H1 (cell line): Measurements from ENCODE around the gene RMC1. TPM values are rescaled to one million over a fixed set of nuclear protein-coding genes. Genes with fewer than 3 reads are reported as not detected.

ENCODE experiments used
- CTCF ChIA-PET: fragments of 300-600 bp; sonication (Branson Sonifier 250); formaldehyde crosslinking; loops from one replicate; lab custom pipeline; 2021; ENCODE audit not compliant: partially characterized antibody; lab: Charles Lee
- POLR2A ChIA-PET: fragments of 300-600 bp; sonication (Branson Sonifier 250); formaldehyde crosslinking; loops from one replicate; lab custom pipeline; 2021; ENCODE audit warnings: inconsistent platforms; ENCODE audit not compliant: partially characterized antibody; lab: Charles Lee
- DNase-seq, 2 experiments: peaks; one replicate each; pipeline versions ENCODE4 v3.0.0 to v3.0.0-alpha.2; 2010 to 2022; ENCODE audit warnings: low spot score in 2 of 2, low read depth in 1 of 2, mixed read lengths in 1 of 2
- FAIRE-seq: peaks from 2 replicates; lab custom pipeline; 2011; peaks lifted over from hg19 to GRCh38; lab: Jason Lieb, UNC
- H2AFZ ChIP-seq: 2 replicates; pipeline ENCODE4 v1.8.1; 2012; ENCODE audit warnings: low read length, inconsistent platforms
- H2AK5ac ChIP-seq: 2 replicates; pipeline ENCODE4 v1.6.1; 2013; ENCODE audit warnings: low read depth, low read length
- H2BK120ac ChIP-seq: replicated peaks from 2 replicates; pipeline ENCODE3; 2013; ENCODE audit warnings: low read depth, low read length, inconsistent platforms
- H2BK12ac ChIP-seq: 2 replicates; pipeline ENCODE4 v1.6.1; 2013; ENCODE audit warnings: low read depth, low read length
- H2BK15ac ChIP-seq: 2 replicates; pipeline ENCODE4 v1.6.1; 2013; ENCODE audit warnings: low read length
- H2BK20ac ChIP-seq: 2 replicates; pipeline ENCODE4 v1.6.1; 2013; ENCODE audit warnings: low read length
- H2BK5ac ChIP-seq: 2 replicates; pipeline ENCODE4 v1.6.1; 2013; ENCODE audit warnings: low read depth, low read length
- H3K14ac ChIP-seq: 2 replicates; pipeline ENCODE4 v1.6.1; 2013; ENCODE audit warnings: inconsistent platforms; ENCODE audit not compliant: insufficient read length
- H3K18ac ChIP-seq: 2 replicates; pipeline ENCODE4 v1.6.1; 2013; ENCODE audit warnings: low read length; ENCODE audit errors: extremely low read depth
- H3K23ac ChIP-seq: 2 replicates; pipeline ENCODE4 v1.6.1; 2013; ENCODE audit warnings: inconsistent platforms; ENCODE audit not compliant: insufficient read length
- H3K23me2 ChIP-seq: 2 replicates; pipeline ENCODE4 v1.6.1; 2013; ENCODE audit warnings: low read depth, low read length
- H3K27ac ChIP-seq: 2 replicates; pipeline ENCODE4 v1.6.1; 2011; ENCODE audit warnings: low read depth, low read length, inconsistent platforms
- H3K27me3 ChIP-seq, 4 experiments: replicated peaks in 1 of 4; 1 replicate in 1 of 4; 2 replicates in 3 of 4; pipeline versions ENCODE4 v1.6.1 to v1.8.1; 2011 to 2013; ENCODE audit warnings: low read length in 3 of 4, mild to moderate bottlenecking in 3 of 4, inconsistent platforms in 2 of 4, mixed read lengths in 2 of 4, moderate library complexity in 1 of 4; ENCODE audit not compliant: control insufficient read depth in 3 of 4, insufficient read depth in 3 of 4; ENCODE audit errors: extremely low read depth in 1 of 4
- H3K36me3 ChIP-seq, 4 experiments: 2 replicates each; pipeline versions ENCODE4 v1.6.1 to v1.8.1; 2011 to 2013; ENCODE audit warnings: mild to moderate bottlenecking in 4 of 4, low read length in 3 of 4, moderate library complexity in 2 of 4, control low read depth in 1 of 4, inconsistent platforms in 1 of 4; ENCODE audit not compliant: insufficient read depth in 4 of 4, control insufficient read depth in 2 of 4
- H3K4ac ChIP-seq: replicated peaks from 2 replicates; pipeline ENCODE3; 2013; ENCODE audit warnings: low read length, low read depth, mixed read lengths, inconsistent platforms; ENCODE audit not compliant: insufficient read length
- H3K4me1 ChIP-seq, 4 experiments: replicated peaks in 1 of 4; 1 replicate in 1 of 4; 2 replicates in 3 of 4; pipeline versions ENCODE4 v1.6.1 to v1.8.1; 2011 to 2013; ENCODE audit warnings: low read length in 3 of 4, inconsistent platforms in 2 of 4, mixed read lengths in 1 of 4; ENCODE audit not compliant: insufficient read depth in 4 of 4, control insufficient read depth in 3 of 4
- H3K4me2 ChIP-seq, 2 experiments: 2 replicates each; pipeline versions ENCODE4 v1.6.1 to v1.8.1; 2011 to 2013; ENCODE audit warnings: low read depth in 2 of 2, low read length in 2 of 2, control low read depth in 1 of 2, inconsistent platforms in 1 of 2, mild to moderate bottlenecking in 1 of 2; ENCODE audit not compliant: insufficient read depth in 1 of 2
- H3K4me3 ChIP-seq, 4 experiments: fragments of 200-600, 300-600 bp in 1 of 4; sonication (generic), shearing (Covaris generic), sonication (Bioruptor Twin) in 1 of 4; 2 replicates each; pipeline versions ENCODE4 v1.5.1 to v1.8.1; 2011 to 2016; ENCODE audit warnings: low read length in 4 of 4, low read depth in 3 of 4, control low read depth in 2 of 4, inconsistent platforms in 2 of 4, mild to moderate bottlenecking in 2 of 4, mixed read lengths in 1 of 4, moderate library complexity in 1 of 4; ENCODE audit not compliant: insufficient read depth in 2 of 4; ENCODE audit errors: extremely low read depth in 1 of 4
- H3K56ac ChIP-seq: replicated peaks from 2 replicates; pipeline ENCODE3; 2013; ENCODE audit warnings: low read depth, mild to moderate bottlenecking, mixed read lengths, low read length, inconsistent platforms; ENCODE audit not compliant: insufficient read length
- H3K79me1 ChIP-seq: 2 replicates; pipeline ENCODE4 v1.6.1; 2013; ENCODE audit warnings: low read depth, low read length, control low read depth
- H3K79me2 ChIP-seq, 2 experiments: 2 replicates each; pipeline versions ENCODE4 v1.6.1 to v1.8.1; 2012 to 2013; ENCODE audit warnings: low read length in 2 of 2, mild to moderate bottlenecking in 2 of 2, inconsistent platforms in 1 of 2; ENCODE audit not compliant: insufficient read depth in 2 of 2, control insufficient read depth in 1 of 2
- H3K9ac ChIP-seq, 4 experiments: replicated peaks in 1 of 4; 1 replicate in 1 of 4; 2 replicates in 3 of 4; pipeline versions ENCODE4 v1.6.1 to v1.8.1; 2011 to 2013; ENCODE audit warnings: low read depth in 3 of 4, low read length in 3 of 4, control low read depth in 2 of 4, mild to moderate bottlenecking in 2 of 4, moderate library complexity in 2 of 4, inconsistent platforms in 1 of 4; ENCODE audit errors: extremely low read depth in 1 of 4
- H3K9me3 ChIP-seq, 2 experiments: 2 replicates each; pipeline versions ENCODE4 v1.6.1 to v1.8.1; 2012 to 2013; ENCODE audit warnings: mild to moderate bottlenecking in 2 of 2, moderate library complexity in 2 of 2, control low read depth in 1 of 2, inconsistent platforms in 1 of 2, low read depth in 1 of 2, low read length in 1 of 2, mixed read lengths in 1 of 2; ENCODE audit not compliant: insufficient read depth in 2 of 2
- H4K20me1 ChIP-seq, 2 experiments: replicated peaks in 1 of 2; 2 replicates each; pipeline versions ENCODE3 to v1.8.1; 2011 to 2013; ENCODE audit warnings: inconsistent platforms in 2 of 2, low read length in 2 of 2, mild to moderate bottlenecking in 1 of 2; ENCODE audit not compliant: insufficient read depth in 2 of 2, control insufficient read depth in 1 of 2
- H4K5ac ChIP-seq: 2 replicates; pipeline ENCODE4 v1.6.1; 2013; ENCODE audit warnings: low read length, low read depth, mixed read lengths, inconsistent platforms; ENCODE audit not compliant: insufficient read length
- H4K8ac ChIP-seq: 2 replicates; pipeline ENCODE4 v1.8.0; 2013; ENCODE audit warnings: mild to moderate bottlenecking, moderate library complexity, low read length, inconsistent platforms; ENCODE audit not compliant: insufficient read depth; ENCODE audit errors: extremely low read depth
- H4K91ac ChIP-seq: replicated peaks from 2 replicates; pipeline ENCODE3; 2013; ENCODE audit warnings: low read length, mixed read lengths, inconsistent platforms; ENCODE audit not compliant: insufficient read length
- JUN ChIP-seq: IDR thresholded peaks from 2 replicates; pipeline ENCODE4 v1.6.1; 2011; ENCODE audit warnings: low read depth, mild to moderate bottlenecking, improper control_type of control experiment, low read length
- YY1 ChIP-seq: IDR thresholded peaks from 2 replicates; pipeline ENCODE4 v1.6.1; 2011; ENCODE audit warnings: low read depth, mild to moderate bottlenecking, low read length
- WGBS, 2 experiments: shearing (Covaris generic) in 1 of 2; methylation state at CpG; one replicate each; pipeline versions ENCODE4 v1.1.6 to v1.1.7; 2013 to 2015; ENCODE audit warnings: low lambda C conversion rate in 2 of 2, mixed read lengths in 2 of 2, inconsistent platforms in 1 of 2, low coverage in 1 of 2, missing lambda C conversion rate in 1 of 2; ENCODE audit not compliant: insufficient replicate concordance in 2 of 2, insufficient coverage in 1 of 2, insufficient read length in 1 of 2; ENCODE audit errors: extremely low coverage in 1 of 2, missing lambda C conversion rate in 1 of 2; 5-methylcytosine and 5-hydroxymethylcytosine counted together
- polyA plus RNA-seq, 7 experiments: library from polyadenylated mRNA; depleted of rRNA in 3 of 7; stranded (reverse) in 5 of 7; unstranded in 2 of 7; fragments of >200 nt in 5 of 7; fragments of 200-250 nt in 2 of 7; gene quantifications; 1 replicate in 5 of 7; 2 replicates in 1 of 7; 4 replicates in 1 of 7; pipeline versions ENCODE4 v1.2.1 to v1.2.3, GENCODE V29; 2011 to 2013; ENCODE audit warnings: missing spikeins in 2 of 7, mixed read lengths in 2 of 7
- total RNA-seq: library from RNA; stranded (reverse); fragmentation: NEBNext Ultra II Directional; extraction: Animal tissue kit (Norgen Biotek cat#: 25700); gene quantifications from 2 replicates; pipeline ENCODE4 v1.2.1, GENCODE V29; 2021

RMC1 gene
- total and polyA plus RNA-seq, 2 of the 8 experiments (the other 6 are each of a cell fraction or from before 2014, with no cell fraction given) = 16.4 to 20.1 TPM

DNA sequence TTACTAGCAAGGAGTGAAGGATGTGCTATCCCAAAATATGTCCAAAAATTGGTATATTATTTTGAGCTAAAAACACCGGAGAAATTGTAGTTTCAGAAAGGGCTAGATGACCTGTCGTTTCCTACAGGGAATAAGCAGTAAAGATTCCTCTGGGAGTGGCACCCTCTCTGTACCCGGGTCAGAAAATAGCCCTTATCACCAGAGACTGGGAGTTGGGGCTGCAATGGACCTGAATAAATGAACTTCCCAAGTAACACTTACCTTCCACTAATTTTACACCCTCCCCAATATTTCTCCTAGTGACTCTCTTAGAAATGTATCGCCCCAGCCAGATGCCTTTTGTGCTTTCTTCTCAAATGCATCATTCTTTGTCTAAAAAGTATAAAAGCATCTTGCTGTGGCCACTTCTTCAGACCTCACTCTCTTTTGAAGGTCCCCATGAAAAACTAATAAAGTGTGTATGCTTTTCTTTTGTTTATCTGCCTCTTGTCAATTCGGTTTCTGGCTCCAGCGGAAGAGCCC, 734 bp upstream of the RMC1 start:
- no peak overlapping the region for H2AK5ac ChIP-seq
- peaks cover 5% of the 10 kb centered on the region in 2 experiments for H4K20me1 ChIP-seq
- H3K27me3 ChIP-seq = peaks cover 0 to 13% (median 5%) of the 10 kb centered on the region in 4 experiments; a peak in 5 of 7 replicates
- FAIRE-seq (no peak), DNase-seq (no peak)
- no peak overlapping the region for H2BK120ac ChIP-seq
- peaks cover 2 to 6% (median 4%) of the 10 kb centered on the region in 4 experiments; a peak in 5 of 7 replicates for H3K4me1 ChIP-seq
- no peak overlapping the region for H2BK5ac ChIP-seq
- no peaks in the 10 kb centered on the region; the same call in 1 of the 2 replicates for H3K79me1 ChIP-seq
- H3K4me3 ChIP-seq = peak overlapping the region; percentile 72 to 99 (median 82)
- peak overlapping the region in 2 of 4 experiments; percentile 70; a peak in 4 of 7 replicates for H3K9ac ChIP-seq
- H3K27ac ChIP-seq = no peak overlapping the region
- H3K9me3 ChIP-seq = no peaks in the 10 kb centered on the region
- peaks cover 7% of the 10 kb centered on the region; the same call in 1 of the 2 replicates for H3K23me2 ChIP-seq
- no peak overlapping the region for H3K4ac ChIP-seq
- H3K23ac ChIP-seq = no peak overlapping the region
- peak overlapping the region; percentile 32; the same call in 1 of the 2 replicates for H3K18ac ChIP-seq
- 41% methylated on average over 6 of the region's 6 CpGs; no CpG with 5 or more reads in 1 of the 2 experiments for WGBS, 2 experiments
- TF ChIP-seq JUN (no peak), YY1 (0 out of 2 replicates have a peak, but pooled peaks have one; percentile 6)
- H3K56ac ChIP-seq = peak overlapping the region; percentile 10
- H2BK20ac ChIP-seq = 0 out of 2 replicates have a peak overlapping the region, but pooled peaks have one; percentile 80
- no peak overlapping the region for H2AFZ ChIP-seq
- no peak overlapping the region for H4K8ac ChIP-seq
- no peak overlapping the region for H3K14ac ChIP-seq
- peaks cover 0 to 5% of the 10 kb centered on the region in 2 experiments; a peak in 1 of 4 replicates for H3K79me2 ChIP-seq
- peaks cover 0 to 4% (median 0%) of the 10 kb centered on the region in 4 experiments; a peak in 2 of 8 replicates for H3K36me3 ChIP-seq
- peak overlapping the region; percentile 78 to 91 for H3K4me2 ChIP-seq
- no peak overlapping the region for H2BK12ac ChIP-seq
- ChIA-PET POLR2A (interaction anchor here (1.0 kb wide), 1 partner anchor 16 kb away, joined by 3 read pairs; no protein-coding TSS in a partner anchor), CTCF (no interaction called here)
- no peak overlapping the region for H4K91ac ChIP-seq
- no peak overlapping the region for H2BK15ac ChIP-seq
- H4K5ac ChIP-seq = no peak overlapping the region
